CD14-positive monocyte (primary cell): ENCODE measurements around the gene CTBP2. TPM values are rescaled to one million over a fixed set of nuclear protein-coding genes. Genes with fewer than 3 reads are reported as not detected.

Experiments
- DNase-seq, 3 donors: peaks; one replicate each; pipeline ENCODE4 v3.0.0-alpha.2; 2011 to 2022
- H2AFZ ChIP-seq: 2 replicates; pipeline ENCODE4 v1.6.0; 2012; ENCODE audit warnings: mild to moderate bottlenecking, low read depth, low read length, inconsistent platforms; ENCODE audit not compliant: insufficient read depth, poor library complexity, severe bottlenecking
- H3K27ac ChIP-seq, 2 donors: 1 replicate in 1 of 2; 2 replicates in 1 of 2; pipeline ENCODE4 v1.5.1; 2012 to 2013; ENCODE audit warnings: low read length in 2 of 2, control low read depth in 1 of 2, inconsistent platforms in 1 of 2, low read depth in 1 of 2, mild to moderate bottlenecking in 1 of 2
- H3K27me3 ChIP-seq, 2 donors: one replicate each; pipeline versions ENCODE4 v1.6.0 to v1.6.1; 2011 to 2013; ENCODE audit warnings: low read length in 2 of 2; ENCODE audit not compliant: control insufficient read depth in 2 of 2, insufficient read depth in 2 of 2
- H3K36me3 ChIP-seq, 2 donors: replicated peaks in 1 of 2; 1 replicate in 1 of 2; 2 replicates in 1 of 2; pipeline versions ENCODE4 v1.5.1 to v1.6.1; 2012 to 2013; ENCODE audit warnings: low read length in 2 of 2, control low read depth in 1 of 2, inconsistent platforms in 1 of 2, mild to moderate bottlenecking in 1 of 2; ENCODE audit not compliant: insufficient read depth in 2 of 2, control insufficient read depth in 1 of 2
- H3K4me1 ChIP-seq, 2 donors: 1 replicate in 1 of 2; 2 replicates in 1 of 2; pipeline versions ENCODE4 v1.5.1 to v1.6.1; 2012 to 2013; ENCODE audit warnings: low read length in 2 of 2, control low read depth in 1 of 2, inconsistent platforms in 1 of 2, mild to moderate bottlenecking in 1 of 2, moderate library complexity in 1 of 2; ENCODE audit not compliant: insufficient read depth in 2 of 2, control insufficient read depth in 1 of 2
- H3K4me2 ChIP-seq: replicated peaks from 2 replicates; pipeline ENCODE3; 2012; ENCODE audit warnings: low read length, moderate library complexity, mild to moderate bottlenecking; ENCODE audit not compliant: poor library complexity, severe bottlenecking; ENCODE audit errors: extremely low read depth
- H3K4me3 ChIP-seq, 3 experiments: fragments of 200-600 bp in 1 of 3; sonication (generic) in 1 of 3; replicated peaks in 1 of 3; 1 replicate in 2 of 3; 2 replicates in 1 of 3; pipeline ENCODE4 v1.5.1; 2011 to 2013; ENCODE audit warnings: low read length in 3 of 3, mild to moderate bottlenecking in 3 of 3, control low read depth in 2 of 3, low read depth in 2 of 3, inconsistent platforms in 1 of 3, moderate library complexity in 1 of 3
- H3K79me2 ChIP-seq: 2 replicates; pipeline ENCODE4 v1.6.0; 2012; ENCODE audit warnings: mild to moderate bottlenecking, control low read depth, inconsistent platforms, low read length, moderate library complexity; ENCODE audit not compliant: insufficient read depth
- H3K9ac ChIP-seq: 2 replicates; pipeline ENCODE4 v1.6.0; 2017; ENCODE audit warnings: low read length, mild to moderate bottlenecking; ENCODE audit not compliant: insufficient read depth, poor library complexity, severe bottlenecking
- H3K9me3 ChIP-seq, 2 donors: replicated peaks in 1 of 2; 1 replicate in 1 of 2; 2 replicates in 1 of 2; pipeline versions ENCODE4 v1.5.1 to v1.6.1; 2012 to 2013; ENCODE audit warnings: low read length in 2 of 2, control low read depth in 1 of 2; ENCODE audit not compliant: control insufficient read depth in 1 of 2, insufficient read depth in 1 of 2
- H4K20me1 ChIP-seq: 2 replicates; pipeline ENCODE4 v1.6.0; 2012; ENCODE audit warnings: mild to moderate bottlenecking, low read length, control low read depth, moderate library complexity; ENCODE audit not compliant: insufficient read depth
- H3K27ac Mint-ChIP-seq, 7 donors: one replicate each; pipeline ENCODE4 v1.8.0; 2020; ENCODE audit warnings: mild to moderate bottlenecking in 7 of 7, mixed read lengths in 7 of 7, moderate library complexity in 6 of 7, inconsistent platforms in 2 of 7
- H3K27me3 Mint-ChIP-seq, 3 donors: one replicate each; pipeline ENCODE4 v1.8.0; 2021 to 2022; ENCODE audit warnings: low read depth in 3 of 3, mild to moderate bottlenecking in 3 of 3, mixed read lengths in 3 of 3, moderate library complexity in 3 of 3, inconsistent platforms in 1 of 3
- H3K36me3 Mint-ChIP-seq, 2 donors: one replicate each; pipeline ENCODE4 v1.8.0; 2020; ENCODE audit warnings: mixed read lengths in 2 of 2, inconsistent platforms in 1 of 2, mild to moderate bottlenecking in 1 of 2
- H3K4me1 Mint-ChIP-seq: one replicate; pipeline ENCODE4 v1.8.0; 2020; ENCODE audit warnings: mild to moderate bottlenecking, mixed read lengths
- H3K4me3 Mint-ChIP-seq, 2 donors: one replicate each; pipeline ENCODE4 v1.8.0; 2020; ENCODE audit warnings: mild to moderate bottlenecking in 2 of 2, mixed read lengths in 2 of 2, moderate library complexity in 1 of 2
- H3K9me3 Mint-ChIP-seq, 7 donors: one replicate each; pipeline ENCODE4 v1.8.0; 2020 to 2022; ENCODE audit warnings: mixed read lengths in 7 of 7, mild to moderate bottlenecking in 6 of 7, moderate library complexity in 6 of 7, inconsistent platforms in 2 of 7
- WGBS: methylation state at CpG from one replicate; pipeline ENCODE4 v1.1.5; 2013; ENCODE audit warnings: missing lambda C conversion rate; ENCODE audit not compliant: insufficient coverage; 5-methylcytosine and 5-hydroxymethylcytosine counted together
- intact Hi-C, 2 donors: fragments of 100-400 bp; cut with micrococcal nuclease; formaldehyde crosslinking; loops; one replicate each; pipeline versions ENCODE4 v1.15.0 to v1.15.1; 2023
- polyA plus RNA-seq, 3 donors: library from polyadenylated mRNA; depleted of rRNA in 1 of 3; unstranded in 2 of 3; stranded (reverse) in 1 of 3; fragments of 300-500 nt in 2 of 3; fragments of >200 nt in 1 of 3; fragmentation: Illumina TruSeq in 2 of 3; gene quantifications; 1 replicate in 2 of 3; 2 replicates in 1 of 3; pipeline ENCODE4 v1.2.3, GENCODE V29; 2012 to 2021
- TF ChIP-seq, protein P1 (sequence below): fragments of 200-600 bp; IDR thresholded peaks from one replicate; pipeline ENCODE4 v1.8.0; 2022; ENCODE audit warnings: antibody characterized with exemption, mild to moderate bottlenecking

Gene CTBP2
- polyA plus RNA-seq, 3 donors = 40.9 to 87.1 (median 41.1) TPM

DNA sequence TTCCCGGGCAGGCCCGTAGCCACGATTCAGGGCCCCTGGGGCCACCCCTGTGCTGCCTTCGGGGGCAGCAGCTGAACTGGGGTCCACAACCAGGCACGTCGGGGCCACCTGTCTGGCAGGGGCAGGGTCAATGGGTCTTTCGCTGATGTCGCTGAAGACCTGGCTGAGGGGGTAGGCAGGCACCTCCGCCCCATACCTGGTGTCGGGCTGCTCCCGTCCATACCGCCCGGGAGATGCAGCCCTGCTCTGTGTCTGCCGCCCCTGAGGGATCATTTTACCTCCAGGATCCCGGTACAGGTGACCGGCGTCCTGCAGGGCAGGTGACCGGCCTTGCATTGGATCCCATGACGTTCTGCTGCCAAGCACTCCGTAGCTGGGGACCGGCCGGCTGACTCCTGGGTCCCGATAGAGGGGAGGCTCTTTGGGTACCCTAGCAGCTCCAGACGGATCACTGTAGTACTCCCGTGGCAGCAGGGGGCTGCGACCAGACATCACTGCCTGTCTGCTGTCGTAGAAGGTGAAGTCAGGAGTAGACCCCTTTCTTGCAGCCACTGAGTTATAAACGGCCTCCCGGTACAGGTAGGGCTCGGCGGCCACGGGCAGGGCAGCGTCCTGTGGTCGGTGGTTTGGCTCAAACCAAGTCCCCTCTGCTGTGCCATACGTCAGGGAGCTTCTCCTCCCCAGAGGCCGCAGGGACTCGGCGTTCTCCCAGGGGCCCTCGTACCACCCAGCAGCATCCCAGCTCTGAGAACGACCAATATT is 133.2 kb downstream of the CTBP2 start:
- H3K36me3 ChIP-seq = peaks cover 37 to 95% of the 10 kb centered on the region in 2 donors
- no peak overlapping the region for H3K4me3 ChIP-seq
- no peak overlapping the region for H3K9ac ChIP-seq
- TF ChIP-seq, protein P1, sequence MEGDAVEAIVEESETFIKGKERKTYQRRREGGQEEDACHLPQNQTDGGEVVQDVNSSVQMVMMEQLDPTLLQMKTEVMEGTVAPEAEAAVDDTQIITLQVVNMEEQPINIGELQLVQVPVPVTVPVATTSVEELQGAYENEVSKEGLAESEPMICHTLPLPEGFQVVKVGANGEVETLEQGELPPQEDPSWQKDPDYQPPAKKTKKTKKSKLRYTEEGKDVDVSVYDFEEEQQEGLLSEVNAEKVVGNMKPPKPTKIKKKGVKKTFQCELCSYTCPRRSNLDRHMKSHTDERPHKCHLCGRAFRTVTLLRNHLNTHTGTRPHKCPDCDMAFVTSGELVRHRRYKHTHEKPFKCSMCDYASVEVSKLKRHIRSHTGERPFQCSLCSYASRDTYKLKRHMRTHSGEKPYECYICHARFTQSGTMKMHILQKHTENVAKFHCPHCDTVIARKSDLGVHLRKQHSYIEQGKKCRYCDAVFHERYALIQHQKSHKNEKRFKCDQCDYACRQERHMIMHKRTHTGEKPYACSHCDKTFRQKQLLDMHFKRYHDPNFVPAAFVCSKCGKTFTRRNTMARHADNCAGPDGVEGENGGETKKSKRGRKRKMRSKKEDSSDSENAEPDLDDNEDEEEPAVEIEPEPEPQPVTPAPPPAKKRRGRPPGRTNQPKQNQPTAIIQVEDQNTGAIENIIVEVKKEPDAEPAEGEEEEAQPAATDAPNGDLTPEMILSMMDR = no peak
- intact Hi-C loops = no loop called here
- H4K20me1 ChIP-seq = peaks cover 99% of the 10 kb centered on the region
- DNase-seq = no peak
- Mint-ChIP-seq H3K4me1 (peaks cover 4% of the 10 kb centered on the region), H3K36me3 (peaks cover 57 to 83% of the 10 kb centered on the region in 2 donors), H3K27ac (no peak overlapping the region), H3K27me3 (no peaks in the 10 kb centered on the region), H3K9me3 (peaks cover 0 to 2% (median 0%) of the 10 kb centered on the region in 7 donors), H3K4me3 (no peak overlapping the region)
- H3K4me2 ChIP-seq = no peak overlapping the region
- no peaks in the 10 kb centered on the region for H3K9me3 ChIP-seq
- no peak overlapping the region for H2AFZ ChIP-seq
- no peaks in the 10 kb centered on the region for H3K4me1 ChIP-seq
- WGBS = 99% methylated on average over 38 of the region's 40 CpGs
- peaks cover 99% of the 10 kb centered on the region for H3K79me2 ChIP-seq
- H3K27ac ChIP-seq = no peak overlapping the region
- H3K27me3 ChIP-seq = no peaks in the 10 kb centered on the region

DNA sequence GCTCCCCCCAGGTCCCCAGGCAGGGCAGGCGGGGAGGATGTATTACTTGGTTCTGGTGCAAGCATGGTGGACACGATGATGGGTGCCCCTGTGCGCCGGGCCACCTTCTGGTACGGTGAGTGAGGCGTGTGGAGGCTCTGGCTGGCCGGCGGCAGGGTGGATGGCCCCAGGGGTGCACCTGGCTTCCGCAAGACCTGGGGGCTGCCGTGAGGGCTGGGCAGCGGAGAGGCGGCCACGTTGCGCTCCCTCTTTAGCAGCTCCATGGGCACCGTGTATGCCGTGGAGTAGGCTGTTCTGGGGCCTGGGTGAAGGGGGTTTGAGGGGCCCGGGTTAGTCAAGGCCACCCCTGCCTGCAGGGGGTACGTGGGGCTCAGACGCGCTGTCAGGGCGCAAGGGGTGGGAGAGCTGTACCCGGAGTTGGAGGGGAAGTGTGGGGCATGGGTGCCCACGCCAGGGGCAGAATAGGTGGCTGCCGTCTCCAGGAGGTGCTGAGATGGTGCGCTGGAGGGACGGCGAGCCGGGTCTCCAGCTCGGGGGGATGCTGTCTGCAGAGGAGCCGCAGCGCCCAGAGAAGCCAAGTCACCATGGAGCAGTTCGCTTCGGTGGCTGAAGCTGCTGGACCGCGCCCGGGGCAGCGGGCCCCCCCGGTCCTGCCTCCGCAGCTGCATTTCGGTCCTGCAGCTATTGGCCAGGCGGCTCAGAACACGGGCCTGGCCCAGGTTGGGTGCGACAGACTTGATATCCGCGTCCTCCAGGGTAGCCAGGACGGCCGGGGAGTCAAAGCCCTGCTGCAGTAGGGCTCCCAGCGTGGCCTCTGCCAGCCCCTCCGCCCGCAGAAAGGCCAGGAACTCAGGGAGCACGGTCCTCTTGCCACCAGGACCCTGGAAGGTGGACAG is 134.1 kb downstream of the CTBP2 start:
- no peak overlapping the region for H3K4me3 ChIP-seq
- 97% methylated on average over 49 of the region's 51 CpGs for WGBS
- peak overlapping the region in 1 of 7 donors; percentile 19 for H3K27ac Mint-ChIP-seq
- TF ChIP-seq, protein P1 = no peak
- H3K9me3 Mint-ChIP-seq = peaks cover 0 to 2% (median 0%) of the 10 kb centered on the region in 7 donors
- intact Hi-C loops = no loop called here
- H3K4me2 ChIP-seq = no peak overlapping the region
- peaks cover 7% of the 10 kb centered on the region for H3K4me1 Mint-ChIP-seq
- H3K4me1 ChIP-seq = no peaks in the 10 kb centered on the region
- H2AFZ ChIP-seq = no peak overlapping the region
- H3K79me2 ChIP-seq = peaks cover 99% of the 10 kb centered on the region
- H3K4me3 Mint-ChIP-seq = no peak overlapping the region
- H3K9ac ChIP-seq = no peak overlapping the region
- H3K27me3 Mint-ChIP-seq = no peaks in the 10 kb centered on the region
- no peak overlapping the region for H3K27ac ChIP-seq
- H3K36me3 ChIP-seq = peaks cover 39 to 96% of the 10 kb centered on the region in 2 donors
- DNase-seq = no peak
- H3K9me3 ChIP-seq = no peaks in the 10 kb centered on the region
- H4K20me1 ChIP-seq = peaks cover 99% of the 10 kb centered on the region
- peaks cover 52 to 82% of the 10 kb centered on the region in 2 donors for H3K36me3 Mint-ChIP-seq
- no peaks in the 10 kb centered on the region for H3K27me3 ChIP-seq
